Liver (tissue), 9 donors: ENCODE data around the gene ANKRD10. TPM values are rescaled to one million over a fixed set of nuclear protein-coding genes. Genes with fewer than 3 reads are reported as not detected.

ENCODE experiments used
- DNase-seq: peaks from one replicate; pipeline ENCODE4 v3.0.0-alpha.2; 2017; ENCODE audit warnings: low spot score
- H3K27ac ChIP-seq, 2 donors: one replicate each; pipeline ENCODE4 v1.7.0; 2013; ENCODE audit warnings: inconsistent platforms in 2 of 2, low read length in 2 of 2, control low read depth in 1 of 2, low read depth in 1 of 2, mild to moderate bottlenecking in 1 of 2
- H3K27me3 ChIP-seq, 4 donors: one replicate each; pipeline versions ENCODE4 v1.6.1 to v1.7.0; 2013; ENCODE audit warnings: low read length in 3 of 4, inconsistent platforms in 1 of 4, mild to moderate bottlenecking in 1 of 4, moderate library complexity in 1 of 4; ENCODE audit not compliant: control insufficient read depth in 4 of 4, insufficient read depth in 4 of 4
- H3K36me3 ChIP-seq, 4 donors: one replicate each; pipeline versions ENCODE4 v1.6.1 to v1.7.0; 2013; ENCODE audit warnings: low read length in 3 of 4, mild to moderate bottlenecking in 3 of 4, low read depth in 1 of 4, moderate library complexity in 1 of 4; ENCODE audit not compliant: control insufficient read depth in 4 of 4, insufficient read depth in 3 of 4
- H3K4me1 ChIP-seq, 4 donors: one replicate each; pipeline versions ENCODE4 v1.6.1 to v1.7.0; 2013; ENCODE audit warnings: low read length in 3 of 4, mild to moderate bottlenecking in 3 of 4, moderate library complexity in 1 of 4; ENCODE audit not compliant: control insufficient read depth in 4 of 4, insufficient read depth in 4 of 4
- H3K4me3 ChIP-seq, 3 donors: one replicate each; pipeline versions ENCODE4 v1.6.1 to v1.7.0; 2013; ENCODE audit warnings: low read length in 3 of 3, control low read depth in 1 of 3, low read depth in 1 of 3, mild to moderate bottlenecking in 1 of 3
- H3K9ac ChIP-seq, 2 donors: one replicate each; pipeline ENCODE4 v1.7.0; 2013; ENCODE audit warnings: low read length in 2 of 2, mild to moderate bottlenecking in 2 of 2, moderate library complexity in 2 of 2, control low read depth in 1 of 2, low read depth in 1 of 2
- H3K9me3 ChIP-seq, 4 donors: one replicate each; pipeline versions ENCODE4 v1.6.1 to v1.7.0; 2013; ENCODE audit warnings: low read length in 3 of 4; ENCODE audit not compliant: control insufficient read depth in 4 of 4
- EGR1 ChIP-seq, 2 donors: IDR thresholded peaks; 2 replicates each; pipeline ENCODE4 v1.6.1; 2016 to 2018; ENCODE audit warnings: antibody characterized with exemption in 2 of 2, low read depth in 2 of 2
- FOXA1 ChIP-seq: IDR thresholded peaks from 2 replicates; pipeline ENCODE4 v1.6.1; 2016; ENCODE audit warnings: antibody characterized with exemption
- FOXA2 ChIP-seq: IDR thresholded peaks from 2 replicates; pipeline ENCODE4 v1.6.1; 2016; ENCODE audit warnings: antibody characterized with exemption
- GABPA ChIP-seq, 2 donors: IDR thresholded peaks in 1 of 2; conservative IDR thresholded peaks in 1 of 2; 2 replicates each; pipeline ENCODE4 v1.6.1; 2016; ENCODE audit warnings: antibody characterized with exemption in 2 of 2, mild to moderate bottlenecking in 1 of 2, moderate library complexity in 1 of 2
- HNF4A ChIP-seq, 2 donors: conservative IDR thresholded peaks; 2 replicates each; pipeline ENCODE4 v1.6.1; 2016; ENCODE audit warnings: antibody characterized with exemption in 2 of 2, mild to moderate bottlenecking in 2 of 2
- HNF4G ChIP-seq: IDR thresholded peaks from 2 replicates; pipeline ENCODE4 v1.6.1; 2016; ENCODE audit warnings: antibody characterized with exemption
- JUND ChIP-seq, 2 donors: IDR thresholded peaks; 2 replicates each; pipeline ENCODE4 v1.6.1; 2016; ENCODE audit warnings: antibody characterized with exemption in 2 of 2
- NR2F2 ChIP-seq: IDR thresholded peaks from 2 replicates; pipeline ENCODE4 v1.6.1; 2016; ENCODE audit warnings: antibody characterized with exemption
- RAD21 ChIP-seq, 2 donors: IDR thresholded peaks; 2 replicates each; pipeline ENCODE4 v1.6.1; 2016; ENCODE audit warnings: antibody characterized with exemption in 2 of 2, mild to moderate bottlenecking in 2 of 2
- REST ChIP-seq: IDR thresholded peaks from 2 replicates; pipeline ENCODE4 v1.6.1; 2016; ENCODE audit warnings: antibody characterized with exemption, mild to moderate bottlenecking
- RXRA ChIP-seq, 2 donors: IDR thresholded peaks; 2 replicates each; pipeline ENCODE4 v1.6.1; 2017 to 2018; ENCODE audit warnings: antibody characterized with exemption in 2 of 2, mild to moderate bottlenecking in 1 of 2
- SP1 ChIP-seq: IDR thresholded peaks from 2 replicates; pipeline ENCODE4 v1.6.1; 2018; ENCODE audit warnings: antibody characterized with exemption, mild to moderate bottlenecking
- TAF1 ChIP-seq: conservative IDR thresholded peaks from 2 replicates; pipeline ENCODE4 v1.6.1; 2016; ENCODE audit warnings: antibody characterized with exemption, mild to moderate bottlenecking
- YY1 ChIP-seq: IDR thresholded peaks from 2 replicates; pipeline ENCODE4 v1.6.1; 2016; ENCODE audit warnings: antibody characterized with exemption, mild to moderate bottlenecking
- WGBS: extraction: QIAGEN DNeasy Blood & Tissue Kit; methylation state at CpG from one replicate; pipeline ENCODE4 v1.1.7; 2013; 5-methylcytosine and 5-hydroxymethylcytosine counted together
- polyA plus RNA-seq, 2 donors: library from polyadenylated mRNA; stranded (reverse) in 1 of 2; unstranded in 1 of 2; fragments of 200-250 nt in 1 of 2; fragments of >200 nt in 1 of 2; fragmentation: Nextera tagmentation in 1 of 2; extraction: Ambion mirVana in 1 of 2; gene quantifications; one replicate each; pipeline versions ENCODE4 v1.2.1 to v1.2.3, GENCODE V29; 2013 to 2015
- total RNA-seq, 2 donors: library from RNA; depleted of rRNA; stranded (reverse); fragments of >200 nt; gene quantifications; one replicate each; pipeline ENCODE4 v1.2.3, GENCODE V29; 2014
- TF ChIP-seq, protein P1 (sequence below): IDR thresholded peaks from 2 replicates; pipeline ENCODE4 v1.6.1; 2016; ENCODE audit warnings: antibody characterized with exemption
- TF ChIP-seq, protein P2 (sequence below): IDR thresholded peaks from 2 replicates; pipeline ENCODE4 v1.6.1; 2016; ENCODE audit warnings: antibody characterized with exemption
- TF ChIP-seq, protein P3 (sequence below): fragments of 150-350 bp; IDR thresholded peaks from 2 replicates; pipeline ENCODE4 v1.5.1; 2017; ENCODE audit warnings: improper control_type of control experiment, low read depth, low read length; ENCODE audit not compliant: missing input control
- TF ChIP-seq, protein P4 (sequence below): IDR thresholded peaks from 2 replicates; pipeline ENCODE4 v1.6.1; 2016; ENCODE audit warnings: antibody characterized with exemption
- donor health status: healthy.
- donor health status: healthy.
- donor health status: healthy.
- donor health status: healthy.
- donor health status: healthy.

ANKRD10 gene
- total and polyA plus RNA-seq, 4 donors, result 18.8 to 74.1 (median 52.9) TPM

DNA sequence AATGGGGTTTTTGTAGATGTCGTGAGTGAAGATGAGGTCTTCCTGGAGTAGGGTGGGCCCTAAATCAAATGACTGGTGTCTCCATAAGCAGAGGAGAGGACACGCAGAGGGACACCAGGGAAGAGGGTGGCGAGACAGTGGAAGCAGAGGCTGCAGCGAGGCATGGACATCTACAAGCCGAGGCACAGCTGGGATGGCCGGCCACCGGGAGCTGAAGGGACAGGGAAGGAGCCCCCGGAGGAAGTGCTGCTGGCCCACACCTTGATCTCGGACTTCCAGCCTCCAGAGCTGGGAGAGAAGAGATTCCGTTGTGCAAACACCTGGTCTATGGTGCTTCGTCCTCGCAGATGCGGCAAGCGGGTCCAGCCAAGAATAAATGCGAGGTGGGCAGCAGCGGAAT is 84.5 kb downstream of the ANKRD10 start:
- Histone ChIP-seq H3K36me3 (no peaks in the 10 kb centered on the region), H3K27me3 (no peaks in the 10 kb centered on the region), H3K27ac (no peak overlapping the region), H3K4me3 (no peak overlapping the region), H3K4me1 (no peaks in the 10 kb centered on the region), H3K9me3 (no peaks in the 10 kb centered on the region), H3K9ac (no peak overlapping the region)
- WGBS, result 86% methylated on average over 16 of the region's 16 CpGs
- no peak for DNase-seq
- no peak for TF ChIP-seq RAD21 (IDR thresholded peaks at IDR 0.05)
- no peak for TF ChIP-seq JUND (IDR thresholded peaks at IDR 0.05)
- no peak for TF ChIP-seq REST
- TF ChIP-seq, protein P1, sequence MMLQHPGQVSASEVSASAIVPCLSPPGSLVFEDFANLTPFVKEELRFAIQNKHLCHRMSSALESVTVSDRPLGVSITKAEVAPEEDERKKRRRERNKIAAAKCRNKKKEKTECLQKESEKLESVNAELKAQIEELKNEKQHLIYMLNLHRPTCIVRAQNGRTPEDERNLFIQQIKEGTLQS, result no peak
- TF ChIP-seq TAF1, result no peak
- no peak for TF ChIP-seq NR2F2
- TF ChIP-seq RXRA (IDR thresholded peaks at IDR 0.05), result no peak
- no peak for TF ChIP-seq HNF4G
- TF ChIP-seq FOXA1, result no peak
- TF ChIP-seq YY1, result no peak
- TF ChIP-seq SP1, result no peak
- TF ChIP-seq, protein P2, sequence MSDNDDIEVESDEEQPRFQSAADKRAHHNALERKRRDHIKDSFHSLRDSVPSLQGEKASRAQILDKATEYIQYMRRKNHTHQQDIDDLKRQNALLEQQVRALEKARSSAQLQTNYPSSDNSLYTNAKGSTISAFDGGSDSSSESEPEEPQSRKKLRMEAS, result no peak
- TF ChIP-seq EGR1 (IDR thresholded peaks at IDR 0.05; ENCODE audit: low read depth in 2 of 2), result no peak

DNA sequence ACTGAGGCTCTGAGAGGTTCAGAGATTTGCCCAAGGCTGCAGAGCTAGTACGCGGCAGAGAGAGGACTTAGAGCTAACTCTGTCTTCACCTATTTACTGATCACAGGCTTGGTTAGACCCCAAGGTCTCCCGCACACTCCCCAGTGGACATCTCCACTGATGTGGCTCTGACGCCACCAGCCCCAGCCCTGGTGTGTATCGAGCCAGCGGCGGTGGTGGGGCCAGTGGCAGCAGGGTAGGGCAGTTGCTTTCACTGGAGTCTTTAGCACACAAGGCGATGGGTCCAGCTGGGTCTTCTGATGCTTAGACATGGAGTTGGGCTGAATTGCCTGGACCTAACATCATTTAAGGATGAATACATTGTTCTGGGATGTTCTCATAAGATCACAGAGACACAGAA is 85.4 kb downstream of the ANKRD10 start:
- no peaks in the 10 kb centered on the region for H3K4me1 ChIP-seq
- no peaks in the 10 kb centered on the region for H3K27me3 ChIP-seq
- no peaks in the 10 kb centered on the region for H3K9me3 ChIP-seq
- WGBS, result 95% methylated on average over 8 of the region's 8 CpGs
- no peak overlapping the region for H3K9ac ChIP-seq
- DNase-seq, result no peak
- H3K36me3 ChIP-seq, result no peaks in the 10 kb centered on the region
- TF ChIP-seq GABPA (IDR thresholded peaks at IDR 0.05 in 1 of 2, conservative IDR thresholded peaks at IDR 0.05 in 1 of 2), result no peak
- TF ChIP-seq, protein P2, result no peak
- no peak for TF ChIP-seq YY1
- TF ChIP-seq EGR1 (IDR thresholded peaks at IDR 0.05; ENCODE audit: low read depth in 2 of 2), result no peak
- no peak for TF ChIP-seq HNF4A (conservative IDR thresholded peaks at IDR 0.05)
- no peak for TF ChIP-seq JUND (IDR thresholded peaks at IDR 0.05)
- no peak for TF ChIP-seq FOXA2
- no peak for TF ChIP-seq TAF1
- TF ChIP-seq, protein P1, result no peak
- no peak for TF ChIP-seq HNF4G
- TF ChIP-seq RXRA (IDR thresholded peaks at IDR 0.05), result no peak
- no peak for TF ChIP-seq REST
- no peak for TF ChIP-seq SP1
- TF ChIP-seq, protein P3, sequence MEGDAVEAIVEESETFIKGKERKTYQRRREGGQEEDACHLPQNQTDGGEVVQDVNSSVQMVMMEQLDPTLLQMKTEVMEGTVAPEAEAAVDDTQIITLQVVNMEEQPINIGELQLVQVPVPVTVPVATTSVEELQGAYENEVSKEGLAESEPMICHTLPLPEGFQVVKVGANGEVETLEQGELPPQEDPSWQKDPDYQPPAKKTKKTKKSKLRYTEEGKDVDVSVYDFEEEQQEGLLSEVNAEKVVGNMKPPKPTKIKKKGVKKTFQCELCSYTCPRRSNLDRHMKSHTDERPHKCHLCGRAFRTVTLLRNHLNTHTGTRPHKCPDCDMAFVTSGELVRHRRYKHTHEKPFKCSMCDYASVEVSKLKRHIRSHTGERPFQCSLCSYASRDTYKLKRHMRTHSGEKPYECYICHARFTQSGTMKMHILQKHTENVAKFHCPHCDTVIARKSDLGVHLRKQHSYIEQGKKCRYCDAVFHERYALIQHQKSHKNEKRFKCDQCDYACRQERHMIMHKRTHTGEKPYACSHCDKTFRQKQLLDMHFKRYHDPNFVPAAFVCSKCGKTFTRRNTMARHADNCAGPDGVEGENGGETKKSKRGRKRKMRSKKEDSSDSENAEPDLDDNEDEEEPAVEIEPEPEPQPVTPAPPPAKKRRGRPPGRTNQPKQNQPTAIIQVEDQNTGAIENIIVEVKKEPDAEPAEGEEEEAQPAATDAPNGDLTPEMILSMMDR, result no peak
- TF ChIP-seq, protein P4, sequence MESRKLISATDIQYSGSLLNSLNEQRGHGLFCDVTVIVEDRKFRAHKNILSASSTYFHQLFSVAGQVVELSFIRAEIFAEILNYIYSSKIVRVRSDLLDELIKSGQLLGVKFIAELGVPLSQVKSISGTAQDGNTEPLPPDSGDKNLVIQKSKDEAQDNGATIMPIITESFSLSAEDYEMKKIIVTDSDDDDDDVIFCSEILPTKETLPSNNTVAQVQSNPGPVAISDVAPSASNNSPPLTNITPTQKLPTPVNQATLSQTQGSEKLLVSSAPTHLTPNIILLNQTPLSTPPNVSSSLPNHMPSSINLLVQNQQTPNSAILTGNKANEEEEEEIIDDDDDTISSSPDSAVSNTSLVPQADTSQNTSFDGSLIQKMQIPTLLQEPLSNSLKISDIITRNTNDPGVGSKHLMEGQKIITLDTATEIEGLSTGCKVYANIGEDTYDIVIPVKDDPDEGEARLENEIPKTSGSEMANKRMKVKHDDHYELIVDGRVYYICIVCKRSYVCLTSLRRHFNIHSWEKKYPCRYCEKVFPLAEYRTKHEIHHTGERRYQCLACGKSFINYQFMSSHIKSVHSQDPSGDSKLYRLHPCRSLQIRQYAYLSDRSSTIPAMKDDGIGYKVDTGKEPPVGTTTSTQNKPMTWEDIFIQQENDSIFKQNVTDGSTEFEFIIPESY, result no peak
- TF ChIP-seq NR2F2, result no peak
- TF ChIP-seq RAD21 (IDR thresholded peaks at IDR 0.05), result no peak
- TF ChIP-seq FOXA1, result no peak
- H3K4me3 ChIP-seq, result no peak overlapping the region
- H3K27ac ChIP-seq, result no peak overlapping the region
